Measurements from ENCODE around the gene TNFRSF12A. TPM values are rescaled to one million over a fixed set of nuclear protein-coding genes. Genes with fewer than 3 reads are reported as not detected.
A peak's percentile ranks its signal among the peaks of the same experiment; 100 is the strongest.

Gene TNFRSF12A
- total and polyA plus RNA-seq, 2 of the 13 experiments (the other 11 are each of a cell fraction or from before 2014, with no cell fraction given): 61.9 to 66.0 TPM

GRCh38 chr16:3065069-3065741 lies 45.0 kb downstream of the TNFRSF12A start, which contains the start of gene IL32 (continued):
- TF ChIP-seq ZBTB40 (IDR thresholded peaks at IDR 0.05) (no peak), ZBTB40 (CRISPR knock-in tag; IDR thresholded peaks at IDR 0.05) (peak; percentile 47; the same call in 1 of the 2 replicates), ZC3H13 (CRISPR knock-in tag; IDR thresholded peaks at IDR 0.05) (no peak), PPARG (CRISPR knock-in tag; conservative IDR thresholded peaks at IDR 0.05) (no peak), ZNF430 (CRISPR knock-in tag; IDR thresholded peaks at IDR 0.05) (no peak), ZFY (CRISPR knock-in tag; IDR thresholded peaks at IDR 0.05) (peak; percentile 57; the same call in 1 of the 2 replicates), ZNF580 (CRISPR knock-in tag; IDR thresholded peaks at IDR 0.05; ENCODE audit: borderline replicate concordance, low read depth) (no peak), SPEN (CRISPR knock-in tag; IDR thresholded peaks at IDR 0.05; ENCODE audit: low read depth) (peak; percentile 87), HIVEP1 (CRISPR knock-in tag; IDR thresholded peaks at IDR 0.05) (peak; percentile 100), HMGXB3 (CRISPR knock-in tag; IDR thresholded peaks at IDR 0.05; ENCODE audit: borderline replicate concordance) (peak; percentile 33), BORCS8-MEF2B (CRISPR knock-in tag; IDR thresholded peaks at IDR 0.05) (peak; percentile 33; the same call in 1 of the 2 replicates), ZBTB39 (CRISPR knock-in tag; IDR thresholded peaks at IDR 0.05) (peak; percentile 43; the same call in 1 of the 2 replicates), ISL2 (CRISPR knock-in tag; IDR thresholded peaks at IDR 0.05) (peak; percentile 34; the same call in 1 of the 2 replicates)

Measured in HepG2 (cell line).